HG02610 (cell line): ENCODE results near the gene PAK6.

Experiments used
- ATAC-seq: cut with Tn5 transposase; IDR thresholded peaks from one replicate; pipeline ENCODE4 v1.9.1; 2021; ENCODE audit warnings: mild to moderate bottlenecking, moderate library complexity; ENCODE audit not compliant: unreplicated experiment

The PAK6 gene

GRCh38 chr15:40275523-40275922 is 36.7 kb downstream of the PAK6 start:
- no peak for ATAC-seq

GRCh38 chr15:40275954-40276353 is 37.1 kb downstream of the PAK6 start:
- no peak for ATAC-seq

- ATAC-seq = no peak
Observed at GRCh38 chr15:40276927-40277326, 38.1 kb downstream of the PAK6 start.

- ATAC-seq = no peak
Observed at GRCh38 chr15:40277471-40277870, 38.6 kb downstream of the PAK6 start.

- no peak for ATAC-seq
Observed at GRCh38 chr15:40278026-40278425, 39.2 kb downstream of the PAK6 start.

- ATAC-seq = no peak
Observed at GRCh38 chr15:40279437-40280141, 40.7 kb downstream of the PAK6 start.

- no peak for ATAC-seq
Observed at GRCh38 chr15:40280260-40281056, 41.6 kb downstream of the PAK6 start.

GRCh38 chr15:40281057-40281800 is 42.4 kb downstream of the PAK6 start:
- no peak for ATAC-seq

- ATAC-seq = no peak
Observed at GRCh38 chr15:40281801-40282146, 42.9 kb downstream of the PAK6 start.

GRCh38 chr15:40282147-40282868 is 43.4 kb downstream of the PAK6 start:
- ATAC-seq = peak; percentile 39

- peak; percentile 24 for ATAC-seq
Observed at GRCh38 chr15:40282869-40283614, 44.2 kb downstream of the PAK6 start, which contains the start of gene ANKRD63. Gene ANKRD63, minus strand, starts transcription at chr15:40283064. Its CDS starts 478 bp downstream, at chr15:40282586.

GRCh38 chr15:40283615-40284300 is 44.9 kb downstream of the PAK6 start:
- ATAC-seq = no peak

- ATAC-seq = no peak
Observed at GRCh38 chr15:40285151-40285550, 46.3 kb downstream of the PAK6 start.

- no peak for ATAC-seq
Observed at GRCh38 chr15:40285554-40286011, 46.7 kb downstream of the PAK6 start.

GRCh38 chr15:40286061-40286532 is 47.2 kb downstream of the PAK6 start:
- ATAC-seq = no peak

- no peak for ATAC-seq
Observed at GRCh38 chr15:40286794-40287193, 47.9 kb downstream of the PAK6 start.

GRCh38 chr15:40287505-40287904 is 48.6 kb downstream of the PAK6 start:
- ATAC-seq = no peak

GRCh38 chr15:40287968-40288367 is 49.1 kb downstream of the PAK6 start:
- ATAC-seq = no peak

GRCh38 chr15:40289140-40289775 is 50.4 kb downstream of the PAK6 start:
- ATAC-seq = no peak
